HEK293 (cell line): Measurements from ENCODE around the gene ADAMTS20.
A peak's percentile ranks its signal among the peaks of the same experiment; 100 is the strongest.

Experiments used
- CTCF ChIP-seq: fragments of 450-650 bp; formaldehyde crosslinking; IDR thresholded peaks from 2 replicates; pipeline ENCODE4 v1.5.1; 2016; ENCODE audit warnings: missing biosample characterization, missing genetic modification characterization
- IKZF3 ChIP-seq: fragments of 450-650 bp; IDR thresholded peaks from 2 replicates; pipeline ENCODE4 v1.5.0; 2018; ENCODE audit warnings: missing biosample characterization, mild to moderate bottlenecking, missing genetic modification characterization, moderate library complexity
- INSM2 ChIP-seq: fragments of 450-650 bp; formaldehyde crosslinking; IDR thresholded peaks from 2 replicates; pipeline ENCODE4 v1.5.1; 2016; ENCODE audit warnings: missing biosample characterization, missing genetic modification characterization
- KLF8 ChIP-seq: fragments of 450-650 bp; formaldehyde crosslinking; IDR thresholded peaks from 2 replicates; pipeline ENCODE4 v1.5.1; 2016; ENCODE audit warnings: missing biosample characterization, missing genetic modification characterization
- MYNN ChIP-seq: fragments of 450-650 bp; formaldehyde crosslinking; IDR thresholded peaks from 2 replicates; pipeline ENCODE4 v1.5.1; 2016; ENCODE audit warnings: missing biosample characterization, missing genetic modification characterization, borderline replicate concordance
- OSR2 ChIP-seq: fragments of 450-650 bp; formaldehyde crosslinking; IDR thresholded peaks from 2 replicates; pipeline ENCODE4 v1.5.1; 2016; ENCODE audit warnings: missing biosample characterization, missing genetic modification characterization
- PATZ1 ChIP-seq: fragments of 450-650 bp; formaldehyde crosslinking; IDR thresholded peaks from 2 replicates; pipeline ENCODE4 v1.5.1; 2016; ENCODE audit warnings: missing biosample characterization, missing genetic modification characterization
- SP2 ChIP-seq: fragments of 450-650 bp; formaldehyde crosslinking; IDR thresholded peaks from 2 replicates; pipeline ENCODE4 v1.5.1; 2016; ENCODE audit warnings: missing biosample characterization, missing genetic modification characterization
- ZBTB17 ChIP-seq: fragments of 450-650 bp; formaldehyde crosslinking; IDR thresholded peaks from 2 replicates; pipeline ENCODE4 v1.5.1; 2016; ENCODE audit warnings: missing biosample characterization, missing genetic modification characterization
- ZFHX2 ChIP-seq: fragments of 450-650 bp; formaldehyde crosslinking; conservative IDR thresholded peaks from 2 replicates; pipeline ENCODE4 v1.5.1; 2016; ENCODE audit warnings: missing biosample characterization, missing genetic modification characterization
- ZNF138 ChIP-seq: fragments of 450-650 bp; formaldehyde crosslinking; IDR thresholded peaks from 2 replicates; pipeline ENCODE4 v1.5.1; 2016; ENCODE audit warnings: missing biosample characterization, missing genetic modification characterization, borderline replicate concordance
- ZNF146 ChIP-seq: fragments of 450-650 bp; formaldehyde crosslinking; IDR thresholded peaks from 2 replicates; pipeline ENCODE4 v1.5.1; 2016; ENCODE audit warnings: missing biosample characterization, missing genetic modification characterization
- ZNF184 ChIP-seq: fragments of 450-650 bp; IDR thresholded peaks from 2 replicates; pipeline ENCODE4 v1.5.1; 2018; ENCODE audit warnings: missing biosample characterization, mild to moderate bottlenecking, missing genetic modification characterization
- ZNF2 ChIP-seq: fragments of 450-650 bp; formaldehyde crosslinking; IDR thresholded peaks from 2 replicates; pipeline ENCODE4 v1.5.1; 2016; ENCODE audit warnings: missing biosample characterization, missing genetic modification characterization
- ZNF223 ChIP-seq: fragments of 450-650 bp; formaldehyde crosslinking; IDR thresholded peaks from 2 replicates; pipeline ENCODE4 v1.5.1; 2016; ENCODE audit warnings: missing biosample characterization, missing genetic modification characterization
- ZNF292 ChIP-seq: fragments of 450-650 bp; formaldehyde crosslinking; IDR thresholded peaks from 2 replicates; pipeline ENCODE4 v1.5.1; 2016; ENCODE audit warnings: low read depth, missing biosample characterization, missing genetic modification characterization, borderline replicate concordance
- ZNF366 ChIP-seq: fragments of 450-650 bp; formaldehyde crosslinking; conservative IDR thresholded peaks from 2 replicates; pipeline ENCODE4 v1.5.1; 2016; ENCODE audit warnings: missing biosample characterization, missing genetic modification characterization
- ZNF416 ChIP-seq: fragments of 450-650 bp; formaldehyde crosslinking; IDR thresholded peaks from 2 replicates; pipeline ENCODE4 v1.5.1; 2016; ENCODE audit warnings: missing biosample characterization, missing genetic modification characterization
- ZNF600 ChIP-seq: fragments of 450-650 bp; formaldehyde crosslinking; IDR thresholded peaks from 2 replicates; pipeline ENCODE4 v1.5.1; 2016; ENCODE audit warnings: missing biosample characterization, missing genetic modification characterization
- ZNF664 ChIP-seq: fragments of 450-650 bp; formaldehyde crosslinking; IDR thresholded peaks from 2 replicates; pipeline ENCODE4 v1.5.1; 2016; ENCODE audit warnings: missing biosample characterization, missing genetic modification characterization
- ZNF707 ChIP-seq: fragments of 450-650 bp; formaldehyde crosslinking; IDR thresholded peaks from 2 replicates; pipeline ENCODE4 v1.5.1; 2016; ENCODE audit warnings: missing biosample characterization, missing genetic modification characterization
- TF ChIP-seq, protein P1 (sequence below): fragments of 450-650 bp; formaldehyde crosslinking; optimal IDR thresholded peaks from 2 replicates; pipeline ENCODE3; 2016; ENCODE audit warnings: missing biosample characterization, mild to moderate bottlenecking, missing genetic modification characterization
- TF ChIP-seq, protein P2 (sequence below): fragments of 450-650 bp; formaldehyde crosslinking; IDR thresholded peaks from 2 replicates; pipeline ENCODE4 v1.5.1; 2016; ENCODE audit warnings: missing biosample characterization, missing genetic modification characterization
- TF ChIP-seq, protein P3 (sequence below): fragments of 450-650 bp; formaldehyde crosslinking; IDR thresholded peaks from 2 replicates; pipeline ENCODE4 v1.5.1; 2016; ENCODE audit warnings: missing biosample characterization, missing genetic modification characterization
- TF ChIP-seq, protein P4 (sequence below): fragments of 450-650 bp; formaldehyde crosslinking; IDR thresholded peaks from 2 replicates; pipeline ENCODE4 v1.5.1; 2016; ENCODE audit warnings: missing biosample characterization, missing genetic modification characterization
- TF ChIP-seq, protein P5 (sequence below): fragments of 450-650 bp; formaldehyde crosslinking; IDR thresholded peaks from 2 replicates; pipeline ENCODE4 v1.5.1; 2017; ENCODE audit warnings: missing biosample characterization, missing genetic modification characterization

The ADAMTS20 gene

GRCh38 chr12:43551279-43551970 is 578 bp downstream of the ADAMTS20 start (continued):
- no peak for TF ChIP-seq MYNN (tag by site-specific recombination)
- TF ChIP-seq ZNF416 (tag by site-specific recombination): no peak
- TF ChIP-seq ZNF2: peak; percentile 71; the same call in 1 of the 2 replicates
- peak; percentile 60 for TF ChIP-seq CTCF
- TF ChIP-seq ZNF366: no peak
- TF ChIP-seq ZNF664 (tag by site-specific recombination): no peak
- TF ChIP-seq, protein P1, sequence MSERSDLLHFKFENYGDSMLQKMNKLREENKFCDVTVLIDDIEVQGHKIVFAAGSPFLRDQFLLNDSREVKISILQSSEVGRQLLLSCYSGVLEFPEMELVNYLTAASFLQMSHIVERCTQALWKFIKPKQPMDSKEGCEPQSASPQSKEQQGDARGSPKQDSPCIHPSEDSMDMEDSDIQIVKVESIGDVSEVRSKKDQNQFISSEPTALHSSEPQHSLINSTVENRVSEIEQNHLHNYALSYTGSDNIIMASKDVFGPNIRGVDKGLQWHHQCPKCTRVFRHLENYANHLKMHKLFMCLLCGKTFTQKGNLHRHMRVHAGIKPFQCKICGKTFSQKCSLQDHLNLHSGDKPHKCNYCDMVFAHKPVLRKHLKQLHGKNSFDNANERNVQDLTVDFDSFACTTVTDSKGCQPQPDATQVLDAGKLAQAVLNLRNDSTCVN: peak; percentile 89
- no peak for TF ChIP-seq IKZF3 (tag by site-specific recombination)
- no peak for TF ChIP-seq ZNF146 (tag by site-specific recombination)
- TF ChIP-seq, protein P2, sequence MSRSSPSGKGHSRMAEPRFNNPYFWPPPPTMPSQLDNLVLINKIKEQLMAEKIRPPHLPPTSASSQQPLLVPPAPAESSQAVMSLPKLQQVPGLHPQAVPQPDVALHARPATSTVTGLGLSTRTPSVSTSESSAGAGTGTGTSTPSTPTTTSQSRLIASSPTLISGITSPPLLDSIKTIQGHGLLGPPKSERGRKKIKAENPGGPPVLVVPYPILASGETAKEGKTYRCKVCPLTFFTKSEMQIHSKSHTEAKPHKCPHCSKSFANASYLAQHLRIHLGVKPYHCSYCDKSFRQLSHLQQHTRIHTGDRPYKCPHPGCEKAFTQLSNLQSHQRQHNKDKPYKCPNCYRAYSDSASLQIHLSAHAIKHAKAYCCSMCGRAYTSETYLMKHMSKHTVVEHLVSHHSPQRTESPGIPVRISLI (tag by site-specific recombination): no peak
- no peak for TF ChIP-seq INSM2 (tag by site-specific recombination)
- TF ChIP-seq ZNF707 (tag by site-specific recombination): no peak
- no peak for TF ChIP-seq SP2
- TF ChIP-seq ZNF138: no peak
- TF ChIP-seq, protein P3, sequence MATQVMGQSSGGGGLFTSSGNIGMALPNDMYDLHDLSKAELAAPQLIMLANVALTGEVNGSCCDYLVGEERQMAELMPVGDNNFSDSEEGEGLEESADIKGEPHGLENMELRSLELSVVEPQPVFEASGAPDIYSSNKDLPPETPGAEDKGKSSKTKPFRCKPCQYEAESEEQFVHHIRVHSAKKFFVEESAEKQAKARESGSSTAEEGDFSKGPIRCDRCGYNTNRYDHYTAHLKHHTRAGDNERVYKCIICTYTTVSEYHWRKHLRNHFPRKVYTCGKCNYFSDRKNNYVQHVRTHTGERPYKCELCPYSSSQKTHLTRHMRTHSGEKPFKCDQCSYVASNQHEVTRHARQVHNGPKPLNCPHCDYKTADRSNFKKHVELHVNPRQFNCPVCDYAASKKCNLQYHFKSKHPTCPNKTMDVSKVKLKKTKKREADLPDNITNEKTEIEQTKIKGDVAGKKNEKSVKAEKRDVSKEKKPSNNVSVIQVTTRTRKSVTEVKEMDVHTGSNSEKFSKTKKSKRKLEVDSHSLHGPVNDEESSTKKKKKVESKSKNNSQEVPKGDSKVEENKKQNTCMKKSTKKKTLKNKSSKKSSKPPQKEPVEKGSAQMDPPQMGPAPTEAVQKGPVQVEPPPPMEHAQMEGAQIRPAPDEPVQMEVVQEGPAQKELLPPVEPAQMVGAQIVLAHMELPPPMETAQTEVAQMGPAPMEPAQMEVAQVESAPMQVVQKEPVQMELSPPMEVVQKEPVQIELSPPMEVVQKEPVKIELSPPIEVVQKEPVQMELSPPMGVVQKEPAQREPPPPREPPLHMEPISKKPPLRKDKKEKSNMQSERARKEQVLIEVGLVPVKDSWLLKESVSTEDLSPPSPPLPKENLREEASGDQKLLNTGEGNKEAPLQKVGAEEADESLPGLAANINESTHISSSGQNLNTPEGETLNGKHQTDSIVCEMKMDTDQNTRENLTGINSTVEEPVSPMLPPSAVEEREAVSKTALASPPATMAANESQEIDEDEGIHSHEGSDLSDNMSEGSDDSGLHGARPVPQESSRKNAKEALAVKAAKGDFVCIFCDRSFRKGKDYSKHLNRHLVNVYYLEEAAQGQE (tag by site-specific recombination): no peak
- no peak for TF ChIP-seq ZNF292
- TF ChIP-seq KLF8 (tag by site-specific recombination): no peak
- no peak for TF ChIP-seq ZNF184 (tag by site-specific recombination)
- TF ChIP-seq, protein P4, sequence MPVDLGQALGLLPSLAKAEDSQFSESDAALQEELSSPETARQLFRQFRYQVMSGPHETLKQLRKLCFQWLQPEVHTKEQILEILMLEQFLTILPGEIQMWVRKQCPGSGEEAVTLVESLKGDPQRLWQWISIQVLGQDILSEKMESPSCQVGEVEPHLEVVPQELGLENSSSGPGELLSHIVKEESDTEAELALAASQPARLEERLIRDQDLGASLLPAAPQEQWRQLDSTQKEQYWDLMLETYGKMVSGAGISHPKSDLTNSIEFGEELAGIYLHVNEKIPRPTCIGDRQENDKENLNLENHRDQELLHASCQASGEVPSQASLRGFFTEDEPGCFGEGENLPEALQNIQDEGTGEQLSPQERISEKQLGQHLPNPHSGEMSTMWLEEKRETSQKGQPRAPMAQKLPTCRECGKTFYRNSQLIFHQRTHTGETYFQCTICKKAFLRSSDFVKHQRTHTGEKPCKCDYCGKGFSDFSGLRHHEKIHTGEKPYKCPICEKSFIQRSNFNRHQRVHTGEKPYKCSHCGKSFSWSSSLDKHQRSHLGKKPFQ (tag by site-specific recombination): no peak
- no peak for TF ChIP-seq ZBTB17 (tag by site-specific recombination)
- TF ChIP-seq PATZ1 (tag by site-specific recombination): peak; percentile 77
- no peak for TF ChIP-seq ZNF600 (tag by site-specific recombination)
- TF ChIP-seq OSR2 (tag by site-specific recombination): no peak
- peak; percentile 51 for TF ChIP-seq ZFHX2
- TF ChIP-seq, protein P5, sequence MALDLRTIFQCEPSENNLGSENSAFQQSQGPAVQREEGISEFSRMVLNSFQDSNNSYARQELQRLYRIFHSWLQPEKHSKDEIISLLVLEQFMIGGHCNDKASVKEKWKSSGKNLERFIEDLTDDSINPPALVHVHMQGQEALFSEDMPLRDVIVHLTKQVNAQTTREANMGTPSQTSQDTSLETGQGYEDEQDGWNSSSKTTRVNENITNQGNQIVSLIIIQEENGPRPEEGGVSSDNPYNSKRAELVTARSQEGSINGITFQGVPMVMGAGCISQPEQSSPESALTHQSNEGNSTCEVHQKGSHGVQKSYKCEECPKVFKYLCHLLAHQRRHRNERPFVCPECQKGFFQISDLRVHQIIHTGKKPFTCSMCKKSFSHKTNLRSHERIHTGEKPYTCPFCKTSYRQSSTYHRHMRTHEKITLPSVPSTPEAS (tag by site-specific recombination): 0 out of 2 replicates have a peak, but pooled peaks have one; percentile 36
- no peak for TF ChIP-seq ZNF223
